Right lobe of liver (tissue), 4 donors: ENCODE data around the gene UNC5B.

Experiments used
- POLR2A ChIP-seq: fragments of 450-650 bp; IDR thresholded peaks from one replicate; pipeline ENCODE4 v1.6.1; 2017; ENCODE audit warnings: antibody characterized with exemption, mild to moderate bottlenecking
- TF ChIP-seq, protein P1 (sequence below), 4 donors: fragments of 200-600 bp in 3 of 4; fragments of 450-650 bp in 1 of 4; IDR thresholded peaks; one replicate each; pipeline versions ENCODE4 v1.5.1 to v1.8.0; 2016 to 2022; ENCODE audit warnings: antibody characterized with exemption in 4 of 4, mild to moderate bottlenecking in 2 of 4
- donor health status: DM: no; HTN: no; CAD: no.
- donor health status: DM: no; HTN: no; CAD: no.
- donor health status: DM: no; HTN: yes; CAD: no.

DNA sequence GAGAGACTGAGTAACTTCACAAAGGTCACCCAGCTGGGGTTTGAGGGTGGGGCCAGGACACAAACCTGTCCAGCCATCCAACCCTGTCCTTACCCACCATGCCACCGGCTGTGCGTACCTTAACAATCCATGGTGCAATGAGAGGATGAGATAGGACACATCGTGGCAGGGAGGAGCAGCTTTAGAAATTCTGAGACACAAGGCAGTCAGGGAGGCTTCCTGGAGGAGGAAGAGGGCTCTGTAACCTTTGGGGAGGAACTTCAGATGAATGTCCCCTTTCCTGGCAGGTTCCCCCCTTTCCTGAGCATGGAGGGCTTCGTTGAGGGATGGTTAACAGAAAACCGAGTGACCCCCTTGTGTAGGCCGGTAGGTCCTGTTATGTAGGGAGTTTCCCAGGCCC lies 71.0 kb downstream of the UNC5B start:
- TF ChIP-seq, protein P1, sequence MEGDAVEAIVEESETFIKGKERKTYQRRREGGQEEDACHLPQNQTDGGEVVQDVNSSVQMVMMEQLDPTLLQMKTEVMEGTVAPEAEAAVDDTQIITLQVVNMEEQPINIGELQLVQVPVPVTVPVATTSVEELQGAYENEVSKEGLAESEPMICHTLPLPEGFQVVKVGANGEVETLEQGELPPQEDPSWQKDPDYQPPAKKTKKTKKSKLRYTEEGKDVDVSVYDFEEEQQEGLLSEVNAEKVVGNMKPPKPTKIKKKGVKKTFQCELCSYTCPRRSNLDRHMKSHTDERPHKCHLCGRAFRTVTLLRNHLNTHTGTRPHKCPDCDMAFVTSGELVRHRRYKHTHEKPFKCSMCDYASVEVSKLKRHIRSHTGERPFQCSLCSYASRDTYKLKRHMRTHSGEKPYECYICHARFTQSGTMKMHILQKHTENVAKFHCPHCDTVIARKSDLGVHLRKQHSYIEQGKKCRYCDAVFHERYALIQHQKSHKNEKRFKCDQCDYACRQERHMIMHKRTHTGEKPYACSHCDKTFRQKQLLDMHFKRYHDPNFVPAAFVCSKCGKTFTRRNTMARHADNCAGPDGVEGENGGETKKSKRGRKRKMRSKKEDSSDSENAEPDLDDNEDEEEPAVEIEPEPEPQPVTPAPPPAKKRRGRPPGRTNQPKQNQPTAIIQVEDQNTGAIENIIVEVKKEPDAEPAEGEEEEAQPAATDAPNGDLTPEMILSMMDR (IDR thresholded peaks at IDR 0.05): no peak
- TF ChIP-seq POLR2A: no peak
